HL-60 (cell line): ENCODE measurements around the gene FGFR3.

Experiments
- GABPA ChIP-seq: IDR thresholded peaks from 2 replicates; pipeline ENCODE4 v1.6.1; 2012; ENCODE audit warnings: low read depth
- POLR2AphosphoS5 ChIP-seq: IDR thresholded peaks from 2 replicates; pipeline ENCODE4 v1.6.1; 2012; ENCODE audit warnings: low read depth
- TF ChIP-seq, protein P1 (sequence below): IDR thresholded peaks from one replicate; pipeline ENCODE4 v1.5.1; 2011; ENCODE audit warnings: low read length, control low read depth, inconsistent platforms; ENCODE audit not compliant: insufficient read depth
- TF ChIP-seq, protein P2 (sequence below): IDR thresholded peaks from 2 replicates; pipeline ENCODE4 v1.6.1; 2012; ENCODE audit warnings: low read depth; ENCODE audit not compliant: insufficient replicate concordance

DNA sequence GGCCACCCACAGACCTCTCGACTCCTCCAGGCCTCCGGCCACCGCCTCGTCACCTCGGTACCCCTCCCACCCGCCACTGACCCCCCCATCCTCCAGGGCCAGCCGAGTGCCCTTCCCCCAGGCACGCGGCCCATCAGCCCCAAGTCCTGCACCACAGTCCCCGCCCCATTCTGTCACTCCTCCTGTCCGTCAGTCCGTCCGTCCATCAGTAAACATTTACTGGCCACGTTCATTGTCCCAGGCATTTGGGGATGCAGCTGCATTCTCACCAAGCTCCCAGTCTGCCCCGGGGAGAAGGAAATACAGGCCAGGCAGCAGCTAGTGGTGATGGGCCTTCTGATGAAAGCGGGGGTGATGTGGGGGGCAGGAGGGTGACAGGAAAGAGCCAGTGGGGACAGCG, 35.3 kb upstream of the FGFR3 start:
- TF ChIP-seq, protein P1, sequence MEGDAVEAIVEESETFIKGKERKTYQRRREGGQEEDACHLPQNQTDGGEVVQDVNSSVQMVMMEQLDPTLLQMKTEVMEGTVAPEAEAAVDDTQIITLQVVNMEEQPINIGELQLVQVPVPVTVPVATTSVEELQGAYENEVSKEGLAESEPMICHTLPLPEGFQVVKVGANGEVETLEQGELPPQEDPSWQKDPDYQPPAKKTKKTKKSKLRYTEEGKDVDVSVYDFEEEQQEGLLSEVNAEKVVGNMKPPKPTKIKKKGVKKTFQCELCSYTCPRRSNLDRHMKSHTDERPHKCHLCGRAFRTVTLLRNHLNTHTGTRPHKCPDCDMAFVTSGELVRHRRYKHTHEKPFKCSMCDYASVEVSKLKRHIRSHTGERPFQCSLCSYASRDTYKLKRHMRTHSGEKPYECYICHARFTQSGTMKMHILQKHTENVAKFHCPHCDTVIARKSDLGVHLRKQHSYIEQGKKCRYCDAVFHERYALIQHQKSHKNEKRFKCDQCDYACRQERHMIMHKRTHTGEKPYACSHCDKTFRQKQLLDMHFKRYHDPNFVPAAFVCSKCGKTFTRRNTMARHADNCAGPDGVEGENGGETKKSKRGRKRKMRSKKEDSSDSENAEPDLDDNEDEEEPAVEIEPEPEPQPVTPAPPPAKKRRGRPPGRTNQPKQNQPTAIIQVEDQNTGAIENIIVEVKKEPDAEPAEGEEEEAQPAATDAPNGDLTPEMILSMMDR = no peak
- TF ChIP-seq, protein P2, sequence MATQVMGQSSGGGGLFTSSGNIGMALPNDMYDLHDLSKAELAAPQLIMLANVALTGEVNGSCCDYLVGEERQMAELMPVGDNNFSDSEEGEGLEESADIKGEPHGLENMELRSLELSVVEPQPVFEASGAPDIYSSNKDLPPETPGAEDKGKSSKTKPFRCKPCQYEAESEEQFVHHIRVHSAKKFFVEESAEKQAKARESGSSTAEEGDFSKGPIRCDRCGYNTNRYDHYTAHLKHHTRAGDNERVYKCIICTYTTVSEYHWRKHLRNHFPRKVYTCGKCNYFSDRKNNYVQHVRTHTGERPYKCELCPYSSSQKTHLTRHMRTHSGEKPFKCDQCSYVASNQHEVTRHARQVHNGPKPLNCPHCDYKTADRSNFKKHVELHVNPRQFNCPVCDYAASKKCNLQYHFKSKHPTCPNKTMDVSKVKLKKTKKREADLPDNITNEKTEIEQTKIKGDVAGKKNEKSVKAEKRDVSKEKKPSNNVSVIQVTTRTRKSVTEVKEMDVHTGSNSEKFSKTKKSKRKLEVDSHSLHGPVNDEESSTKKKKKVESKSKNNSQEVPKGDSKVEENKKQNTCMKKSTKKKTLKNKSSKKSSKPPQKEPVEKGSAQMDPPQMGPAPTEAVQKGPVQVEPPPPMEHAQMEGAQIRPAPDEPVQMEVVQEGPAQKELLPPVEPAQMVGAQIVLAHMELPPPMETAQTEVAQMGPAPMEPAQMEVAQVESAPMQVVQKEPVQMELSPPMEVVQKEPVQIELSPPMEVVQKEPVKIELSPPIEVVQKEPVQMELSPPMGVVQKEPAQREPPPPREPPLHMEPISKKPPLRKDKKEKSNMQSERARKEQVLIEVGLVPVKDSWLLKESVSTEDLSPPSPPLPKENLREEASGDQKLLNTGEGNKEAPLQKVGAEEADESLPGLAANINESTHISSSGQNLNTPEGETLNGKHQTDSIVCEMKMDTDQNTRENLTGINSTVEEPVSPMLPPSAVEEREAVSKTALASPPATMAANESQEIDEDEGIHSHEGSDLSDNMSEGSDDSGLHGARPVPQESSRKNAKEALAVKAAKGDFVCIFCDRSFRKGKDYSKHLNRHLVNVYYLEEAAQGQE = no peak
- no peak for TF ChIP-seq POLR2AphosphoS5
- TF ChIP-seq GABPA = no peak
